ENCODE results near the gene ADCY6.

DNA sequence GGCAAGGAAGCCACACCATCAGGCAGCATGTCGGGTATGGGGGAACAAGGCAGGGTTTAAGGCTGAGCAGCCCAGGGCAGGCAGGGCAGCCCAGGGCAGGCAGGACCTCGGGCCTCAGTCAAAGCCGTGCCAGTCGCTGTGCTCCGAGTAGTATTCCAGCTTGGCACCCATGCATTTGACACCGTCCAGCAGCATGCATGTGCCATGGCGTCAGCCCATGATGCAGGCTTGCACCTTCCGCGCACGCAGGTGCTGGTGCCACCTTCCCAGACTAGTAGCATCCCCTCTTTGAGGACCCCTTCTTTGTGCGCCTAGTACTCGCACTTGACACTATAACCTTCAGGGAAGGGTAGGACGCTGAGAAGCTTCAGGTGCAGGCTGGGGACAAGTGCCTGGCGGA is 11.6 kb upstream of the ADCY6 start:
- TF ChIP-seq POLR2AphosphoS5 (IDR thresholded peaks at IDR 0.05; ENCODE audit: borderline replicate concordance, low read depth, low read length) (no peak), EZH2 (IDR thresholded peaks at IDR 0.05) (no peak), FOXP2 (optimal IDR thresholded peaks at IDR 0.05; ENCODE audit: control extremely low read depth, extremely low read length, insufficient read depth) (no peak)
